Nucleus accumbens (tissue), 56 donors: Measurements from ENCODE around the gene C1orf21.

Source experiments
- DNase-seq, 56 donors: peaks; one replicate each; lab custom pipeline; 2025; lab: John Stamatoyannopoulos, UW

The C1orf21 gene

GRCh38 chr1:184408580-184408979, 21.8 kb downstream of the C1orf21 start:
- DNase-seq: no peak

- DNase-seq: no peak
Observed at GRCh38 chr1:184409011-184409410, 22.2 kb downstream of the C1orf21 start.

- no peak for DNase-seq
Observed at GRCh38 chr1:184412472-184412871, 25.6 kb downstream of the C1orf21 start.

GRCh38 chr1:184416481-184416880, 29.7 kb downstream of the C1orf21 start:
- no peak for DNase-seq

- no peak for DNase-seq
Observed at GRCh38 chr1:184416946-184417345, 30.1 kb downstream of the C1orf21 start.

GRCh38 chr1:184417916-184418315, 31.1 kb downstream of the C1orf21 start:
- DNase-seq: no peak

- no peak for DNase-seq
Observed at GRCh38 chr1:184418652-184419349, 32.0 kb downstream of the C1orf21 start.

GRCh38 chr1:184419350-184420161, 32.7 kb downstream of the C1orf21 start:
- DNase-seq: no peak

GRCh38 chr1:184422490-184423233, 35.8 kb downstream of the C1orf21 start:
- DNase-seq: no peak

GRCh38 chr1:184423649-184424048, 36.8 kb downstream of the C1orf21 start:
- DNase-seq: no peak

GRCh38 chr1:184424157-184424556, 37.3 kb downstream of the C1orf21 start:
- DNase-seq: no peak

GRCh38 chr1:184424945-184425344, 38.1 kb downstream of the C1orf21 start:
- DNase-seq: no peak

GRCh38 chr1:184425449-184426277, 38.8 kb downstream of the C1orf21 start:
- no peak for DNase-seq

- DNase-seq: no peak
Observed at GRCh38 chr1:184426278-184426674, 39.4 kb downstream of the C1orf21 start.

GRCh38 chr1:184427722-184428121, 40.9 kb downstream of the C1orf21 start:
- no peak for DNase-seq

- no peak for DNase-seq
Observed at GRCh38 chr1:184428604-184429003, 41.8 kb downstream of the C1orf21 start.

GRCh38 chr1:184429335-184429734, 42.5 kb downstream of the C1orf21 start:
- no peak for DNase-seq

GRCh38 chr1:184433956-184434502, 47.2 kb downstream of the C1orf21 start:
- DNase-seq: no peak

- DNase-seq: no peak
Observed at GRCh38 chr1:184437291-184437690, 50.5 kb downstream of the C1orf21 start.

GRCh38 chr1:184438363-184438762, 51.5 kb downstream of the C1orf21 start:
- DNase-seq: no peak
